ENCODE measurements around the gene CACNB4.
A peak's percentile ranks its signal among the peaks of the same experiment; 100 is the strongest.

Gene CACNB4

GRCh38 chr2:152088006-152088405 lies 10.8 kb downstream of the CACNB4 start:
- no peak for DNase-seq

DNA sequence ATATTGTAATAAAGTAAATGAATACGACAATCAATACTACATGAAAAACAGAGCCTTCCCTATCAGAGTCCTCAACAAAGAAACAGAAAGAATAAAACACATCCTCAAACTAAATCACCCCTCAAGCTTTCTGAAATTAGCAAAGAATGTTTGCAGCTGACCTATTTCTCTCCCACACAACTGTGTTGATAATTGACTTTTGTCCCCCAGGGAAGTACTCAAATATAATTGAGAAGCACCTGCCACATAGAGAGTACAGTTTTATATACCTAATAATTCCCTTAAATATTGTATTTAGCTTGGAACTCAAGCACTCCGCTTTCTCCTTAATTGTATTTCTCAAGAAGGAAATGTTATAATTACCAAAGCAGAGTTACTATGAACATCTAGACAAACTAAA lies 12.6 kb downstream of the CACNB4 start:
- no peak for DNase-seq

GRCh38 chr2:152084076-152084475 lies 14.8 kb downstream of the CACNB4 start:
- DNase-seq: no peak

GRCh38 chr2:152083202-152083875 lies 15.5 kb downstream of the CACNB4 start:
- no peak for DNase-seq

DNA sequence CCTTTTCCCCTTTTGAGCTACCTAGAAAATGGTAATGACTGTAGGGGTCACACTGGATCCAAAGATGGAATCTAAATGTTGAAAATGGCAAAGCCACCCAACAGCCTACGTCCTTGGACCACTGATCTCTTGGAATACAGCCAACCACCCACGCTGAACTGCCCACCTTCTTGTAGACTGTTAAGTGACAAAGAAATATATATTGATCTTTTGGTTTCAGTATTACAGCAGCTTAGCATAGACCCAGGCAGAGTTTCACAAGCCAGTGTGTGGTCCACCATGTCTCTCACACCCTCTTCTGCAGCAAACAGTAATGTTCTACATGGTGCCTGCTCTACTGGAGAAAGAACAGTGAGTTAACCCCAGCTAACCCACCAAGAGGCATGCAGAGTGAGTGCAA lies 20.2 kb downstream of the CACNB4 start:
- no peak for DNase-seq

DNA sequence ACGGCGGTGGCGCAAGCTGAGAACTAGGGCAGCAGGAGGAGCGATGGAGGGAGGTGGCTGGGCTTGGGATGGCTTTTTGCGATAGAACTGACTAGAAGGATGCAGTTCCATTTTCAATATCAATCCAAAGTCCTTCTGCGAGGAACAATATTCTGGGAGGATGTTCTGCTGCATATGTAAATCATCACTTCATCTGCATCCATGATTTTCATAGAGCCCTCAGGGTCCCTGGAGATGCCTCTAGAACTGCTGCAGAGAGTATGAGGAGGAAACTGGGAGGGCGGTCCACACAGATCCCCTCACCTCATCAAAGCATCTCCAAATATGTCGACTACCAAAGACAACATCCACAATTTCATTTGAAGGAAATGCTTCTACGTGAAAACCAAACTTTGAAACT lies 20.8 kb downstream of the CACNB4 start:
- no peak for DNase-seq

DNA sequence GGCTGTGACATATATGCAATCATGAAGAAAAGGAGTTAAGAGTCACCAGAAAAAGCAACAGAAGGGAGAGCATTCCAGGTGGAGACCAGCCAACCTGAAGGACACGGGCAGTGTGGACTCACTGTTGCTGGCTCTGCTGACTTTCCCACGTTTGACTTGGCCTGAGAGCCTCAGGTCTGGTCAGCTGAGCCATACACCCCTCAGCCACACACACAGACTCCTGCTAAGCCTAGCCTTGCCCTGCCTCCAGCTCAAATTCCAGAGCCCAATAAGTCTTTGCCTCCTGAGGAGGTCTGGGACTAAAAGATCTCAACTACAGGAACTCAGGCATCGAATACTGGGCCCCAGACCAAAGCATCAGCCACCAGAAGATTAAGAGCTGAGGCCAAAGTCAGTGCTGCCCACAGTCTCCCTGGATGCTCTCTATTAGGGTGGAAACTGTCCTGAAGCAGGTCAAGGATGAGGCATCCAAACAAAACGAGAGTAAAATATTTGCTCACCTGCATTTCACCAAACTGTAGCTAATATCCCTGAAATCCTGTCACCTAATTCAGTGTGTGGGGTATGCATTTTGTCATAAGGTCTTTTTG lies 23.3 kb downstream of the CACNB4 start:
- DNase-seq: peak in 1 of 14 donors; percentile 38

GRCh38 chr2:152072011-152072410 lies 26.8 kb downstream of the CACNB4 start:
- no peak for DNase-seq

DNA sequence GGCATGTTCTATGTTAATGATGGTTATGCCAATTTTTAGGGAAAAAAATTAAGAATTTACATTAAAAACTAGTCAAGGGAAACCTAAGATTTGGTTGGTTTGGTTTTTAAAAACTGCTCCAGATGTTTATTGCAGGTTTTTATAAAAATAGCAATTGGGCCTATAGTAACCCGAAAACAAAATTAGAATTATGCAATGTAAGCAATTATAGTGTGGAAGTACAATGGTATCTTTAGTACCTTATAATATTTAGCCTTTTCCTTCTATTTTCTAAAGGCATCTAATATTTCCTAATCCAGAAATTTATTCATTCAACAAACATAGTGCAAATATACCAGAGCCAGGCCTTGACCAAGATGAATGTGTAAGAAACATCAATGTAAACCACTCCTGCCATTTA lies 27.3 kb downstream of the CACNB4 start:
- no peak for DNase-seq

DNA sequence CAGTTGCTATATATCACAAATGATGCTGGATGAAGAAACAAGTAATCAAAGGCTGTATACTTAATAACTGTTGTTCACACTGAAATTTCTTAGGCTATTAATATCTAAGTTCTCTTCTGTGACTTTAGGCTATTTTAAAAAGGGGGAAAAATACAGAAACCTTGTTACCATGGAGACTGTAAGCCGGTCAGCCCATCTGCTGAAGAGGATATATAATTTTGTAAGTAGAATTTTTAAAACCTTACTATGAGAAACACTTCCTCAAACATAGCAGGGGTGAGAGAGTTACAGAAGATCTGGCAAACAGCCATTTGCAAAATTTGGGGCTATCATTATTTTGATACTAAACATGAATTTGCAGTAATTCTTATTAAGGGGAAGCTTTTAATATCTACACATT lies 27.8 kb downstream of the CACNB4 start:
- no peak for DNase-seq

GRCh38 chr2:152068226-152068625 lies 30.6 kb downstream of the CACNB4 start:
- DNase-seq: no peak

- DNase-seq: no peak
Measured at GRCh38 chr2:152067823-152068222, 31.0 kb downstream of the CACNB4 start.

DNA sequence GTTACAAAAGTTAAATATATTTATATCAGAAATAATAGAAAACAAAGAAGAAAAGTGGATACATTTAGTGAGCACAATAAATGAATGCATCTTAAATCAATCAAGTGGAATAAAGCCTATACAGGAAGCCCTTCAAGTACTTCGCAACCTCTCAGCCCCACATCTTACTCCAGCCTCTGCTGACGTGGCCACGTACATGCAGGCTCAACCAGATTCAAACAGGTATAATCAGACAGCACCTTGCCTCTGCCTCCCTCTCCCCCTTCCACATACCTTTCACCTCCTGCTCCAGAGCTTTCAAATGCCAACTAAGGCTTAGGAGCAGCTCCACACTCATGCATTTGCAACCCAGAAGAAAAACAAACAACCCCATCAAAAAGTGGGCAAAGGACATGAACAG lies 32.9 kb downstream of the CACNB4 start:
- DNase-seq: no peak

- no peak for DNase-seq
Measured at GRCh38 chr2:152064001-152064400, 34.8 kb downstream of the CACNB4 start.

DNA sequence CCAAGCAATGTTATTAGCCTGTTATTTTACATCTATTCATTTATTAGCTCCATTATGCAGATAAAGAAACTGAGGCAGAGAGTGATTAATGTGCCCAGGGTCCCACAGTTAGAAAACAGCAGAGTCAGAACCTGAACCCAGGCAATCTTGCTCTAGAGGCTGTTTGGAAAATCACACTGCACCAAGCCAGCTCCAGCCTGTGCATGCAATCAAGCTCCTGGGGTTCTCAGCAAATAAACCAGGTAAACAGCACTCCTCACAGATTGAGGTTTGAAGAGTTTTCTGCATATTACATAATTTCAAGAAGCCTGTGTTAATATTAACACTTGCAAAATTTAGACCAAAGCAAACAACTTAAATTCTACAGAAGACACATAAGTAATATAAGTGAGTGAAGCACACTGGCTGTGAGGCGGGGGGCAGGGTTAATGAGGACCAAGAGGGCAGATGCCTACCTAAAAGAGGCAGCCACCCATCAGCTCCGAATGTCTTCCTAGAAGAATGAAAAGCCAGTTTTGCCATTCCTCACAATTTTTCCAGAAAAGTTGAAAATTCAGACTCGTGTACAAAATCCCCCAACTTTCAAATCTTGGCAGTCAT lies 35.4 kb downstream of the CACNB4 start:
- peak in 1 of 14 donors; percentile 10 for DNase-seq

DNA sequence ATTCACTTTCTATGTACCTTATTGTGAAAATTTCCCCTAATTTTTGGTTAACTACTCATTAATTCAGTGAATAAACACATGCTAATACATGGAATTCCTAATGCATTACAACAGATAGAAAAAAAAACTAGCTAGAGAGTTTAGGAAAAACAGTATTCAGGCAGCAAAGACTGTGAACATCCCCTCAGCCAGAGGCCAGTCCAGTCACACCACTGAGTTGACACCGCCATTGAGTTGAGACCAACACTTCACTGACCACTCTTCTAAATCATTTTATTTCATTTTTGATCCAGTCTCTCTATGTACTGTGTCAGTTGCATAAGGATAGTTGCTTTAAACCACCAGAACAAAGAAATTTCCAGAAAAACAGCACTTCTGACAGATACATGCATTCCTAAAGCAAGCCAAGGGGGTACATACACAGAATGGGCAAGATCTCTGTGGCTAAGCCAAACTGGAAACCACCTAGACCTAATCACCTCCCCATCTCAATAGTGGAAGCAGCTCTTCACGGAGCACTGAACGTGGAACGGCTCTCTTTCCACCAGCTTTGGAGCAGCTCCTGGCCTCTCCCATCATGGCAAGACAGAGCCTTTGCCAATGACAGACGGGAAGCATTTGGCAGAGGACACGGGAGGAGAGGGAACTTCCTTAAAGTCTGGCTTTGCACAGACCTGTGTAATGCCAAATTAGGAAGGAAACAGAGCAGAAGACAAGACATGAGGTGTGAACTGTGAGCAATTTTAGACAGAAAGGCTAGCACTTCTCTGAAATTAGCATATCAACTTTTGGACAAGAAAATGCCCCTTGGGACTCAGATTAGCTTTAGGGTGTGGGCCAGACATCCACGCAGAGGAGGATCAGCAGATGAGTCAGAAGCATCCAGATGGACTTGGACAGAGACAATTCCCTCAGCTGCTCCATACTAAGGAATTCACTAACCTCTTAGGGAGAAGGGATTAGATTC lies 36.4 kb downstream of the CACNB4 start:
- DNase-seq: peak in 5 of 14 donors; percentile 0 to 93 (median 6)

DNA sequence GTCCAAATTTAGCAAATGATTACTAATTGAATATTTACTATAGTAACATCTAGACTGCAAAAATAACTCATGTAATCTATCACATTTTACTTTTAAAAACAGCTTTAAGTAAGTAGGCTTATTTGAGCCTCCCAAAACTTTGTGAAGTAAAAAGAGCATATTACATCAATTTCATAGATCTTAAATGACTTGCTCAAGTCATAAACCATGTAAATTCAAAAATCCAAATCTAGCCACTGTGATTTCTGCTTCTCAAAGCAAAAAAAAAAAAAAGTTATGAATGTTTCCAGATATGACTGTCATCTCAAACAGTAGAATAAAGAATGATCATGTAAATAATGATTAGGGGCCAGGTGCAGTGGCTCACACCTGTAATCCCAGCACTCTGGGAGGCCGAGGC lies 37.5 kb downstream of the CACNB4 start:
- no peak for DNase-seq

DNA sequence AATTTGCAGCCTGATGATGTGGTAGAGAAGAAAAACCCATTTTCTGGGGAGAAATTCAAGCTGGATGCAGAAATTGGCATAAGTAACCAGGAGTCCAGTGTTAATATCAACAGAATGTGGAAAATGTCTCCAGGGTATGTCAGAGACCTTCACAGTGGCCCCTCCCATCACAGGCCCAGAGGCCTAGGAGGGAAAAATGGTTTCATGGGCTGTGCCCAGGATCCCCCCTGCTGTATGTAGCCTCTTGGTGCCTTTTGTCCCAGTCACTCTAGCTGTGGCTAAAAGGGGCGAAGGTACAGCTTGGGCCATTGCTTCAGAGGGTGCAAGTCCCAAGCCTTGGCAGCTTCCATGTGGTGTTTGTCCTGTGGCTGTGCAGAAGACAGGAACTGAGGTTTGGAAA lies 40.2 kb downstream of the CACNB4 start:
- DNase-seq: no peak

DNA sequence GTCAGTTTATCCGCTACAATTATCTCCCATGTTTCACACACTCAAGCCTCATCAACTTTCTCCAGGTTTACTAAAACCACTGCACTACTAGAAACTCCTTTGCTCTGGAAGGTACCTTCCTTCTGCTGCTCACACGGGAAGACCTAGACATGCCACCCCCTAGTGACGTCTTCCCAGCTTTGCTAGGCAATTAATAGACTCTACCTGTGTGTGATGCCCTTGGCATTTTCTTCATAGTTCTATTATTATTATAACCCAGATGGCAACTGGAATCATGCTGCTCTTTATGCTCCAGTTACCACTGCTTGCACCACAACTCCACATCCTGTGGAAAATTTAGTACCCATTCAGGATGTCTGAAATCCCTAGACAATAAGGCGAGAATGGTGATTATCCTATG lies 42.4 kb downstream of the CACNB4 start:
- no peak for DNase-seq

GRCh38 chr2:152055366-152056108 lies 43.3 kb downstream of the CACNB4 start:
- DNase-seq: no peak

GRCh38 chr2:152054593-152054992 lies 44.3 kb downstream of the CACNB4 start:
- no peak for DNase-seq

- no peak for DNase-seq
Measured at GRCh38 chr2:152051436-152051835, 47.4 kb downstream of the CACNB4 start.
